Mucosa of stomach (tissue), 1 donor: ENCODE results near the gene TCERG1L.

Experiments
- H3K27me3 ChIP-seq: one replicate; pipeline ENCODE4 v1.7.0; 2013; ENCODE audit warnings: mild to moderate bottlenecking, low read length; ENCODE audit not compliant: control insufficient read depth, insufficient read depth
- H3K36me3 ChIP-seq: one replicate; pipeline ENCODE4 v1.7.0; 2013; ENCODE audit warnings: low read length; ENCODE audit not compliant: control insufficient read depth, insufficient read depth
- H3K4me1 ChIP-seq: one replicate; pipeline ENCODE4 v1.7.0; 2013; ENCODE audit warnings: mild to moderate bottlenecking, low read length; ENCODE audit not compliant: control insufficient read depth, insufficient read depth
- H3K4me3 ChIP-seq: one replicate; pipeline ENCODE4 v1.7.0; 2013; ENCODE audit warnings: low read length
- H3K9ac ChIP-seq: one replicate; pipeline ENCODE4 v1.7.0; 2013; ENCODE audit warnings: mild to moderate bottlenecking, low read length, moderate library complexity
- H3K9me3 ChIP-seq: one replicate; pipeline ENCODE4 v1.7.0; 2013; ENCODE audit warnings: mild to moderate bottlenecking, low read length, moderate library complexity; ENCODE audit not compliant: control insufficient read depth
- donor health status: Pancreatic carcinoma.

Gene TCERG1L

DNA sequence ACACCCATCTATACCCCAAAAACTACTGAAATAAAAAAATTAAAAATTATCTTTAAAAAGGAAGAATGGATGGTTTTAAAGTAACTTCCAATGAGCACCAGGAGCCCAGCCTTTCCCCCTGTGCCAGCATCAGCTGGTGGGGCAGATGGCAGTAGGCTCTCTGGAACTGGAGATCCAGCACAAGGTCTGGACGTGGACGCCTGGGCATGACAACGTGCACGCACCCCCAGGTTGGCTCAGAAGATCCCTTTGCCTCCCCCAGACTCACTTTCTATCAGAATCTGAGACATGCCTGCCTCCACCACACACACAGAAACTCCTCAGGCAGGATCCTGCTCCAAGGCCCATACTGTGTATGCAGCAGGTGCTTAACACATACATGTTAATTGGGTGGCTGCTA lies 35.8 kb downstream of the TCERG1L start:
- Histone ChIP-seq H3K36me3 (no peaks in the 10 kb centered on the region), H3K4me1 (no peaks in the 10 kb centered on the region), H3K9me3 (no peaks in the 10 kb centered on the region), H3K9ac (no peak overlapping the region), H3K27me3 (no peaks in the 10 kb centered on the region), H3K4me3 (no peak overlapping the region)

DNA sequence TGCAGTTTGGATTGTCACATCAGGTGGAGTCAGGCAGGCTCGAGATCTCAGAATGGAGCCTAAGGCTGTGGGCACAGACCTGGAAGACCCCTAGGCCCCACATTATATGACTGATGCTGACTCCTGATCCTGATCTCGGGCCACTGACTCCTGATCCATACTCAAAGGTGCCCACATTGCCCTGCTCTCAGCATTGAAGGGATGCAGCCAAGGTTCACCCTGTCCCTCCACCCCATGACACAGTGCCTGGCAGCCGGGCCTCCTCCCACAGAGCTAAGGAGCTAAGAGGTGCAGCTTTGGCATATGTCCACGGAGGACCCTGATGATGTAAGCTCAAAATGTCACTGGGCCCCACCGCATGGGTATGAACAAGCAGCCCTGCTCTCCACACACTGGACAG lies 36.6 kb downstream of the TCERG1L start:
- no peaks in the 10 kb centered on the region for H3K36me3 ChIP-seq
- no peak overlapping the region for H3K9ac ChIP-seq
- no peak overlapping the region for H3K4me3 ChIP-seq
- no peaks in the 10 kb centered on the region for H3K27me3 ChIP-seq
- H3K4me1 ChIP-seq, result no peaks in the 10 kb centered on the region
- no peaks in the 10 kb centered on the region for H3K9me3 ChIP-seq

DNA sequence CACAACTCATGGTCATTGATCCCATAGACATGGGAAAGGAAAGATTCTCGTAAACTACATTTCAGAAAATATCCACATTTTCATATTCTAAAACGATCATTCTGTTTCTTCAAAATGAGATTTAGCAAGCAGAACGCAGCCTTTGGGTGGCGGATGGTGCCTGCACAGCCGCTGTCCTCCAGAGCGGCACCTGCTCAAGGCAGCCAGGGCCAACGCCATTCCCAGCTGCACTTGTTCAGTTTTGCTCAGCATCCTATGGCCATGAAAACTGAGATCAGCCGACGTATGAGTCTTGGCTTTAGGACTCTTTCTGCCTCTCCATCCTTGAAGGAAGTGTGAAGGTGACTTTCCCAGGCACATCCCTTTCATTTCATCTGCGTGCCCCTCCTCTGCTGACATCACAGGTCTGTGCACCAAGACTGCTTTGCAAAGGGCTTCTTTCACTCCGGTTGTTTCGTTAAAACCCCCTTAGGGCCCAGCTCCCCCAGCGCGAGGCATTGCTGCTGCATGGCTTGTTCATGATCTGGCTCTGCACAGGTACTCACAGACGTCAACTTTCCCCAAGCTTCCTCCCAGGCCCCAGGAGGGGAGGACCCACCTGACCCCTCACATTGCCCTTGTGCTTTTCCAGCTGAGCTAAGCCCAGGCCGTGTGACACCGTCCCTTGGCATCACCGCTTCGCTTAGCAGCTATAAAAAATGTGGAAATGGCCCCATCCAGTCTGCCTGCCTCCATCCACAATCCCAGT lies 37.2 kb downstream of the TCERG1L start:
- no peak overlapping the region for H3K9ac ChIP-seq
- no peaks in the 10 kb centered on the region for H3K9me3 ChIP-seq
- no peak overlapping the region for H3K4me3 ChIP-seq
- no peaks in the 10 kb centered on the region for H3K36me3 ChIP-seq
- H3K27me3 ChIP-seq, result no peaks in the 10 kb centered on the region
- no peaks in the 10 kb centered on the region for H3K4me1 ChIP-seq

DNA sequence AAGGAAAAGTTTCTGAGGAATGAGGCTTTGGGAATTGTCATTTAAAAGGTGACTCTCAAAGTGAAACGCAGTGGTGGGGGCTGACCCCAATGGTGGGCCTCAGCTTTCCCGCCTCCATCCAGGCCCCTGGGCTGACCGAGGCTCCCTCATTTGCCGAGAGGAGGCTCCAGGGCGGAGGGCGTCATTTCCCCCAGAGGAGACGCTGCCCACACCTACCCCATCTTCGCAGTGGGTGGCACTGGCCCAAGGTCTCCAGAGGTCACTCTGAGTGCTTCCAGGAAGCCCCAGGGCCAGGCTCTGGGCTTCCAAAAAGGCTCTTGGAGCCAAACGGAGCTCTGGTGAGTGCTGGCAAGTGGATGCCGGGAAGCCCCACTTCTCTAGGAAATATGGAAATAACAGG lies 38.0 kb downstream of the TCERG1L start:
- Histone ChIP-seq H3K27me3 (no peaks in the 10 kb centered on the region), H3K4me3 (no peak overlapping the region), H3K9ac (no peak overlapping the region), H3K4me1 (no peaks in the 10 kb centered on the region), H3K36me3 (no peaks in the 10 kb centered on the region), H3K9me3 (no peaks in the 10 kb centered on the region)

DNA sequence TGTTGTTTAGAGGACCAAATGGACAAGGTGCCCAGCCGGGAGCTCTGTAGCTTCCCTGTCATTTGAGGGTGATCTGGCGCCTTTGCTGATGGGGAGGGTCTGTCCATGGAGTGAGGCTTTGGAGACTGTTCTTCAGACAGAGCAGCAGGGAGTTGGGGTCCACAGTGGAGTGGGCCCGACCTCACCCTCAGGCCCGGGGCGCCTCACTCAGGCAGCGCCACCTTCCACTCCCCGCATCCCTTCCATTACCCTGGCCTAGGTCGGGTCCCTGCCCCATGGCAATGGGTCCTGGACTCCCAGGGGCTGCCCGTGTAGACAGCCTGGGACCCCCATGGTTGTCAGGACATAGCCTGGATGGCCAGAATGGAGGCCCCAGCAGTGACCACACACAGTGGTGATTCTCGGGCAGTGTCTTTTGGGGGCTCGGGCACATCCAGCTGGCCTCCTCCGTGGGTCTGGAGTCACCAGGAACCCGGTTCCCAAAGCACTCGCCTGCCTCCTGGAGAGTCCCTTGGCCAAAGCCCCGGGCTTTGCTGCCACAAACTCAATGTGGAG lies 38.5 kb downstream of the TCERG1L start:
- Histone ChIP-seq H3K4me3 (no peak overlapping the region), H3K9ac (no peak overlapping the region), H3K36me3 (no peaks in the 10 kb centered on the region), H3K4me1 (no peaks in the 10 kb centered on the region), H3K27me3 (no peaks in the 10 kb centered on the region), H3K9me3 (no peaks in the 10 kb centered on the region)

DNA sequence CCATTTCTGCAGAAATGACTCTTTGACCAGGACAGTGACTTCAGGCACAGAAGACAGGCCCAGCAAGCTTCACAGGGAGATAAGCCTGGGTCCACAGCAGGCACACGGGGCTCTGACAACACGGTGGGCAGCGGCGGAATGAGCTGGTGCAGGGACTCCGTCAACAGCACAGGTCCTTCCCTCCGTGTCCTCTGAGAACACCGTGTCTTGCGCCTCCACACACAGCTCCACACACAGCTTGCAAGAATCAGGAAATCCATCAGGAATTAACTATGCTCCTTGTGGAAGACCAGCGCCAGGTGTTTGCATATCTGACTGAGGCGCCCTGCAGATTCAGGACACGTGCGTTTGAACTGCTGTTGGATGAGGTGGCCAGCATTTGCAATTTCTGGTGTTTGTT lies 39.6 kb downstream of the TCERG1L start:
- no peaks in the 10 kb centered on the region for H3K36me3 ChIP-seq
- H3K4me1 ChIP-seq, result no peaks in the 10 kb centered on the region
- H3K4me3 ChIP-seq, result no peak overlapping the region
- H3K9ac ChIP-seq, result no peak overlapping the region
- no peaks in the 10 kb centered on the region for H3K27me3 ChIP-seq
- no peaks in the 10 kb centered on the region for H3K9me3 ChIP-seq

DNA sequence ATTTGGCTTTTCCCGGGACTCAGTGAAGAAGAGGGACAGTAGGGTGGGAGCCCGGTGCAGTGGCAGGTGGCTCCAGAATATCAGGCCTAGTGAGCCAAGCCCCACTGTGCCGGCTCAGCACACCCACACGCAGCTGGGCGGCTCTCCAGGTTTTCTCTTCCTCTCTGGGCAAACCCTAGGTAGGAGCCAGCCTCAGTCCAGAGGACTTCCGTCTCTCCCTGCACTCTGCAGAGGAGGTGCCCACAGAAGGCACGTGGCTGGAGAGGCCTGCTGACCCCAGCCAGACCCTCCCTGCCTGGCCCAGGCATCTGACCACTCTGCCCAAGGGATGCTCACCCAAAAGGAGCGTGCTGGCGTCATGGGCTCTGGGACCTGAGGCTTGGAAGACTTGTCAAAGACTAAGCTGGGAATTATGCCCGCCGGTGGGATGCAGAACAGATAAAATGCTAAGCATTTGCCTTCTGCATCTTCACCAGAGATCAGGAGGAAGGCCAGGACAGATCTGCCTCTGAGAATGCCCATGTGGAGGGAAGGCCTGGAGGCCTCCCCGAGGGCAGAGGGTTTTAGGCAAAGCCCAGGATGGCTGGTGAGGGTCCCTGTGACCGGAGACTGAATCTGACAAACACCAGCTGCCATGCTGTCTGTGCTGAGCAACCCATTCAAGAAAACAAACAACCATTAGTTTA lies 40.2 kb downstream of the TCERG1L start:
- Histone ChIP-seq H3K4me1 (no peaks in the 10 kb centered on the region), H3K9me3 (no peaks in the 10 kb centered on the region), H3K9ac (no peak overlapping the region), H3K27me3 (no peaks in the 10 kb centered on the region), H3K36me3 (no peaks in the 10 kb centered on the region), H3K4me3 (no peak overlapping the region)

DNA sequence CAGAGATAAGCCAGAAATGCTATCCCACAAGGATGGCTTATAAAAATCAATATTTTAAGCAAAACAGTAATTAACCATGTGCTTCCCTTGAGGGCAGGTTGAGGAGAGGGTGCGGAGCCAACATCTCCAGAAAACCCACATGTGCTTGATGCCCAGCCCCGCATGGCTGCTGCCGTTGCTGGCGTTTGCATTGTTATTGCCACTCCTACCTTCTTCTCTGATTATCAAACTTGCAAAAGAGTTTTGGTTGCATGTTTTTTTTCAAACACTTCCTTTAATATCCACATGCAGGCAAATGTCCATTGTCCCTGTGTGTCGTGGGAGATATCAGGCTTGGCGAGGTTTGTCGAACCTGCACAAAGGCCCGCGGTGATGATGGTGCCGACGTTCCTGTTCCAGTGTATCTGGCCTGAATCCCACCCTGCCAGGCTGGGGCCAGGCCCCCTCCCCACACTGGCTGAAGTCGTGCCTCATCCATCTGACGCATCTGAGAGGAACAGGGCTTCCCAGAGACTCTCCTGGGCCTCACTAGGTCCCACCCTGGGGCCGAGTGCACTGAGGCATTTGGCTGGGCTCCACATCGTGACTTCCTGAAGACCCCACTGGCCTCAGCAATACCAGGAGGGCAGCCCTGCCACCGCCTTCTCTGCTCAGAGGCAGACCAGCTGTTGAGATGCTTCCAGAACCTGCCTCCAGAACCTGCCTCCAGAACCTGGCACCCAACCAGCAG lies 40.9 kb downstream of the TCERG1L start:
- H3K27me3 ChIP-seq, result no peaks in the 10 kb centered on the region
- no peaks in the 10 kb centered on the region for H3K4me1 ChIP-seq
- H3K36me3 ChIP-seq, result no peaks in the 10 kb centered on the region
- H3K9me3 ChIP-seq, result no peaks in the 10 kb centered on the region
- H3K9ac ChIP-seq, result no peak overlapping the region
- no peak overlapping the region for H3K4me3 ChIP-seq

DNA sequence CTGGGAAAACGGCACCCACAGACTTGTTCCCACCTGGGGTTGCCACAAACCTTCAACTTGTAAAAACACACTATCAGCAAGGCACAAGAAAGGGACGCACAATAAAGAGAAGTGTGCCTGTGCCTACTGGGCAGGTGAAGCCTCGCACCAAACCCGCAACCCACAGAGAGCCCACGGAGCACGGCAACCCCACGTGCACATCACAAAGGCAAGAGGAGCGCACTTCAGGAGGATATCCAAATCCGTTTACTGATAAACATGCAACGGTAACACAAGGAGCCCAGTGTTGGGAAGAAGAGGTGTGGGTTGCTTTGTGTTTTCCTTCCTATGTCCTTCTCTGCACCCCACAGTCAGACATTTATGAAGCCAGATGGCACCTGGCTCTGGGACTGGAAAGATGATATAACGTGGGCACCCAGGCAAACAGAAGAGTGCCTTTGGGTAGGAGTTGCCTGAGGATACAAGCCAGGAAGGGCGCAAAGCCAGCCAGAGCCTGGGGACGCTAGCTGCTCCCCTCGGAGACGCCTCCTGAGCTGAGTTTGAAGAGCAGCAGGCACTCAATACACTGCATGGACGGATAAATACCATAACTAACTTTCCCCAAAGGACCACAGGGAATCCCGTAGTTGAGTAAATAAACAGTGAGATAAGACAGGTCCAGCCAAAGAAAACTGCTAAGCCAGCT lies 41.6 kb downstream of the TCERG1L start:
- no peaks in the 10 kb centered on the region for H3K36me3 ChIP-seq
- H3K4me3 ChIP-seq, result no peak overlapping the region
- H3K9me3 ChIP-seq, result no peaks in the 10 kb centered on the region
- no peaks in the 10 kb centered on the region for H3K4me1 ChIP-seq
- no peak overlapping the region for H3K9ac ChIP-seq
- H3K27me3 ChIP-seq, result no peaks in the 10 kb centered on the region

DNA sequence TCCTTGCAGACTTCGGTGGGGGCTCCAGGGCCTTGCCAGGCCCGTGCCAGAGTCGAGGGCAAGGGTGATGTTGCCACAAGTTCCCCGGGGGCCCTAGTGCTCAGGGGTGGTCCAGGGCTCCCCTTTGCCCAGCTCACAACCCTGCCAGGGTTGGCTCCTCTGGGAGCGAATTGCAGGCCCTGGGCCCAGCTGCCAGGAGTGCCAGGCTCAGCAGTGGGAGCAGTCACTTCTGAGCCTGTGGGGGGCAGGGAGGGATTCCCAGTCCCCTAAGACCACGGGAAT lies 43.8 kb downstream of the TCERG1L start:
- Histone ChIP-seq H3K4me3 (no peak overlapping the region), H3K4me1 (no peaks in the 10 kb centered on the region), H3K9me3 (no peaks in the 10 kb centered on the region), H3K36me3 (no peaks in the 10 kb centered on the region), H3K27me3 (no peaks in the 10 kb centered on the region), H3K9ac (no peak overlapping the region)

DNA sequence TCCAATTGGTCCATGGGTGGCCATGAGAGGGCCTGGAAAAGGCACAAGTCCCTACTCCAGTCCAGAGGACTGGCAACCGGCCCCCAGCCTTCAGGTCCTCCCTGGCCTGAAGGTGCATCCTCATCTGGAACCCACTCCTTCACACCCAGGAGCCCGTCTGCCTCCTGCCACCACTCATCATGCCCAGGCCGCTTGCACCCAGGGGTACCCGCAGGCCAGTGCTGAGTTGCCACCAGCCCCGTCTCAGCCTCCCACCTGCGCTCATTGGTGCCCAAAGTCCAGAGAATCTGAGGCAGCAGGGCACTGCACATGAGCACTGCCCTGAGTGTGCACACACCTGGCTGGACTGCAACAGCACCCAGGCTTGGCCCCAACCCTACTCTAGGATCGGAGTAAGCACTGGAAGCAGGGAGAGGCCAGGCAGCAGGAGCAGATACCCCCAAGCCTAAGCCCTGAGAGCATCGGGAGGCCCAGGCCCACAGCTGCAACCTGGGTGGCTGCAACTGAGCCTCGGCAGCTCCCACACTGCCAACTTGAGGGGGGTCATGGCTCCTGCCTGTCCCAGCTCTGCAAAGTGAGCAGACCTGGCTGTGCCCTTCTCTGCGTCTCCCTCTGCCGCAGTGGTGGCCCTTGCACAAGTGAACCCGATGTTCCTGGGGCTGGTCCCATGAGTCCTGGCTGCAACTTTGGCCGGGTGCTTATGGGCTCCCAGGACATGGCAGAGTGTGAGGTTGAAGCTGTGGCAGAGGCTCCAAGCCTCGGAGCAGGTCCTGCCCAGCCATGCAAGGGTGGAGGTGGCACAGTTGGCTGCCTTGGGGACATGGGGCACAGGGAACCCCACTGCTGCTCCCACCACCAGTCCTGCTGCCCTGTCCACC lies 44.3 kb downstream of the TCERG1L start:
- no peak overlapping the region for H3K9ac ChIP-seq
- no peak overlapping the region for H3K4me3 ChIP-seq
- H3K36me3 ChIP-seq, result no peaks in the 10 kb centered on the region
- H3K4me1 ChIP-seq, result no peaks in the 10 kb centered on the region
- H3K9me3 ChIP-seq, result no peaks in the 10 kb centered on the region
- H3K27me3 ChIP-seq, result no peaks in the 10 kb centered on the region
